Limb (tissue), 2 donors: Measurements from ENCODE around the gene ZP1.

ENCODE experiments used
- DNase-seq, 2 donors: peaks; one replicate each; pipeline ENCODE4 v3.0.0-alpha.2; 2016; ENCODE audit errors: extremely low spot score in 2 of 2

The ZP1 gene

GRCh38 chr11:60844045-60844869 is 23.1 kb upstream of the ZP1 start:
- no peak for DNase-seq

DNA sequence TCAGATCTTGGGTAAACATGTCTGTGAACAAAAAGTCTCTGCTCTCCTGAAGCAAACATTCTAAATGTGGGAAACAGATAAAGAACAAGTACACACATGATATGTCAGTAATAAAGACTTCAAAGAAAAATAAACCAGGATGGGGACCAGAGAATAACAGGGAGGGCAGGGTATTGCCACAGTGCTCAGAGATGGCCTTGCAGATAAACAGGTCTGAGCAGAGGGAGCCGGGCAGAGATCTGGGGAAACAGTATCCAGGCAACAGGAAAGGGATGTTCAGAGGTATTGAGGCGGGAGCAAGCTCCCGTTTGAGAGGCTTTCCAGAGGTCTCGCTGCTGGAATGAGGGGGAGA is 22.5 kb upstream of the ZP1 start:
- no peak for DNase-seq

DNA sequence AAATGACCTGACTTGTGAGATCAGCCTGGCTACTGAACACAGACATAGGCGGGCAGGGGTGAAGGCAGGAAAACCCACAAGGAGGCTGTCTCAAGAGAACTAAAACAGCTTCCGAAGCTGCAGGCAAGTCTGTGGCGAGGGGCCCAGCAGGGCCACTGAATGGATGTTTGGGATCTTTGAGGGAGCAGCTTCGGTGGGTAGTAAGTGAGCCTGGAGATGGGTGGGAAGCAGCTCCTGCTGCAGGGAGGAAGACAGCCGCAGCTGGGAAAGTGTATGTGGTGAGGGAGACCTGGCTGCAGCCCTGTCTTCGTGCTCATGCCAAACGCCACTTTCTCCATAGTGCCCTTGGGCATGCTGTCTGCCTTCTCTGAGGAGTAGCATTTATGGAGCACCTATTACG is 22.0 kb upstream of the ZP1 start:
- DNase-seq: no peak

GRCh38 chr11:60847281-60847680 is 20.1 kb upstream of the ZP1 start:
- no peak for DNase-seq

- DNase-seq: no peak
These were observed 19.4 kb upstream of the ZP1 start for GRCh38 chr11:60847896-60848295.

GRCh38 chr11:60848714-60849151 is 18.6 kb upstream of the ZP1 start:
- DNase-seq: no peak

DNA sequence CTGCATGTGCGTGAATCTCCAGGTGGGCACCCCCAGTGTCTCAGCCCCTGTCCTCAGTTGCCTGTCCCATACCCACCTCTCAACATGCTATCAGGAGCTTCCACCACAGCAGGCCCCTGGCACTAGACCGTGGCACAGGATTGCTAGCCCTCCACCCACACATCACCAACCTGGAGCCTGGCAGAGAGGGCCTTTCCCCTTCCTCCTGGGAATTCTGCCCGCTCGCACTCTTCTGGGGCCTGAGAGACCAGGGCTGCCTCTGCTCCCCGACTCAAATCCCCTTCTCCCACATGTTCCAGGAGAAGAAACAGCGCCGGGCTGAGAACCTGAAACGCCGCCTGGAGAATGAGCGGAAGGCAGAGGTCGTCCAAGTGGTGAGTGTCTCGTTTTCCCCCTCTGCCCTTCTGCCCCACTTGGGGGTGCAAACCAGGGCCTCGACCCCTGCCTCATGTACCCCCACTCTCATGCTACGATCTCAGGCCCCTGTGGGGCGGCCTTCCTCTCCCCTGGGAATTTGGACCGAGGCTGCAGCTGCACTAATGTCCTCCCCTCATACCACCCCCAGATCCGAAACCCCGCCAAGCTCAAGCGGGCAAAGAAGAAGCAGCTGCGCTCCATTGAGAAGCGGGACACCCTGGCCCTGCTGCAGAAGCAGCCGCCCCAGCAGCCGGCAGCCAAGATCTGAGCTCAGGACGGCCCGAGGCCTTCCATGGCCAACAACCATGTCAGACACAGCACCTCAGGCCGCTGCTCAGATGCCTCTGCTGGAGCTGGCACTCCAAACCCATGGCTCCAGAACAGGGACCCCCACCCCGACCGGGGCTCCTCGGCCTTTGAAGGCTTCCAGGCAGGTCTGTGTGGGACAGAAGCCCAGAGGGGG is 17.5 kb upstream of the ZP1 start:
- no peak for DNase-seq

- no peak for DNase-seq
These were observed 15.8 kb upstream of the ZP1 start for GRCh38 chr11:60851327-60852104.

GRCh38 chr11:60852117-60852981 is 15.0 kb upstream of the ZP1 start:
- DNase-seq: peak in 1 of 2 donors; percentile 51

DNA sequence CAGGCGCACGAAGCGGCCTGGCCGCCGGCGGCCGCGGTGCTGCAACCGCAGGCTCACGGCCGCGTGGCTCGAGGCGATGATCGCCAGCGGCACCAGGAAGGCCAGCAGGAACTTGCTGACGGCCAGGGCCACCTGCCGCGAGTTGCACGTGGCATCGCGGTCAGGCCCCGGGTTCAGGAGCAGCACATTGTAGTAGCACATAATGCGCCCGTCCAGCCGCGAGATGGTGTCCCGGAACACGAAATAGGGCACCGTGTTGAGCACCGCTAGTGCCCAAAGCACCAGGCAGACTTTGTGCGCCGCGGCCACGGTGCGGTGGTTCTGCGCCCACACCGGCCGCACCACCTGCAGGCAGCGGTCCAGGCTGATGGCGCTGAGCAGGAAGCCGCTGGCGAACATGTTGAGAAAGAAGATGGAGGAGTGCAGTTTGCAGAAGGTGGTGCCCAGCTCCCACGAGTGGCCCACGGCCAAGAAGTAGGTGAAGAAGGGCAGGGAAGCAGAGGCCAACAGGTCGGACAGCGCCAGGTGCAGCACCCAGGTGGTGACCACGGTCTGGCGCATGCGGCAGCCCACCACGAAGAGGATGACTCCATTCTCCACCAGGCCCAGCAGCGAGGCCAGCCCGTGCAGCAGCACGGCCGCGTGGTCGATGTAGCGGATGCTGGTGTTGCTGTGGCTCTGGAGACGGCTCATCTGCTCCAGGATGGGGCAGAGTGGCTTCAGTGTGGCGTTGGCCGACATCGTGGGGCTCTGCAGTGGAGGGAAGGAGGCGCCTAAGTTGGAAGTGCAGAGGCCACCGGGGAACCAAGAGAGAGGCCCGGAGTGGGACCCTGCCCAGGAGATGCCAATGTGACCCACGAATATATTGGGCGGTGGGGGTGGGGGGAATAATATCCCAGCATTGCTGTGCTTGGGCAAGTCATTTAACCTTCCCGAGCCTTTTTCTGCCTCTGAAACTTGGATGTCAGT is 14.1 kb upstream of the ZP1 start:
- DNase-seq: no peak

DNA sequence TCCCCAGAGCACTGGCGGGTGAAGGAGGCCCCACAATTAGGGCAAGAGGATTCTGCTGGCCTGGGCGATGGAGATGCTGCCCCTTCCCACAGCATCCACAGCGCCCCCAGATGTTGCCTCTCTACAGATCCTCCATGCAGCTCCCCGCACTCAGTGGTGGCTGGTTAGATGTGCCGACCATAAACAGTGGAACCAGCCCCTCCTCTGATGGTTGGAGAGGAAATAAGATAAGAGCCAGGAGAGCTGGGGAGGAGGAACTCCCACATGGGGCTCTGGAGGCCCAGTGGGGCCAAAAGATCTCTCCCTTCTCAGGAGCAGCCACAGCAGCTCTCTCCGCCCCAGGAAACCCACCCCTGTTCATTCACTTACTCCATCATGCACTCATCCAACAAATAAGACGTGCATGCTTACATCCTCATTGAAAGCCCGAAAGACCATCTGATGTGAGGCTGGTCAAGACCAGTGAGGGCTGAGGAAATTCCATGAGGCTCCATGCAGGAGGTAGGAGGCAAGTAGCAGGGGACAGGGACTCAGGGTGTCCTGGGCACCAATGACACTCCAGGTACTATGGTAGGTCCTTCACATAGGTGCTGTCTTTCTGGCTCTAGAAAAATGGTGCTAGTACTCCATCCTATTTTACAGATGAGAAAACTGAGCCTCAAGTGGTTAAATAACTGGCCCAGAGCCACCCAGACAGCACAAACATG is 13.0 kb upstream of the ZP1 start:
- no peak for DNase-seq

DNA sequence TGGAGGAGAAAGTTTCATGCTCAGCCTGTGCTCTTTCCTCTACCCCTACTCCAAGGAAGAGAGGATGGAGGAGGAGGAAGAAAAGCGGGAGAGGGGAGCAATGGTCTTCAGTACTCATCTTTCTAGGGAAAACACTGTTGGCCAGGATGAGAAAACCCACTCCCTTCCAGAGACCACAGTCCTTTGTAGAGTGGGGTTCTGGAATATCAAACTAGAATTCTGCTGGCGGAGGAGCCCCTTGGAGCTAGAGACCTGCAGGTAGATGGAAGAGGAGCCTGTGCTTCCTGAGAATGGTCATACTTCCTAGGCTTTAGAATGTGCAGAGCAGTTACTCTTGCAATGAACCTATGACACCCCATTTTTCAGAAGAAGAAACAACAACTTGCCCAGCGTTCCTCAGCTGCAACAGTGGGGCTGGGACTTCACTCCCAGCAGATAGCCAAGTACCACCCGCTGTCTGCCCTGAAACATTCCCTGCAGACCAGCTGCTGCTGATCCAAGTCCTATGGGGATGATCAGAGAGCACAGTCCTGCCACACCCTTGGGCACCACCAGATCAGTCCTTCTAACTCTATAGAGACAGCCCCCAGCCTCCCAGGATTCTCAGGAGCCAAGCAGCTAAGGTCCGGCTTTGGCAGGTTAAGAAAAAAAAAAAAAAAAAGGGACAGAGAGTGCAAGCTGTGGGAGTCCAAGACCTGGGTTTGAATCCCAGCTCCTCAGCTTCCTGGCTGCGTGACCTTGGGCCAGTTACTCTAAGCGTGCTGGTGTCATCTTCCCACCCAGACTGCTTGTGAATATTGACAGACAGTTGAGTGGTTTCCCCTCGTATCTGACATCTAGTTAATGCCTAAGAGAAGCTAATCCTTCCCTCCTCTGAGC is 12.3 kb upstream of the ZP1 start:
- DNase-seq: no peak

DNA sequence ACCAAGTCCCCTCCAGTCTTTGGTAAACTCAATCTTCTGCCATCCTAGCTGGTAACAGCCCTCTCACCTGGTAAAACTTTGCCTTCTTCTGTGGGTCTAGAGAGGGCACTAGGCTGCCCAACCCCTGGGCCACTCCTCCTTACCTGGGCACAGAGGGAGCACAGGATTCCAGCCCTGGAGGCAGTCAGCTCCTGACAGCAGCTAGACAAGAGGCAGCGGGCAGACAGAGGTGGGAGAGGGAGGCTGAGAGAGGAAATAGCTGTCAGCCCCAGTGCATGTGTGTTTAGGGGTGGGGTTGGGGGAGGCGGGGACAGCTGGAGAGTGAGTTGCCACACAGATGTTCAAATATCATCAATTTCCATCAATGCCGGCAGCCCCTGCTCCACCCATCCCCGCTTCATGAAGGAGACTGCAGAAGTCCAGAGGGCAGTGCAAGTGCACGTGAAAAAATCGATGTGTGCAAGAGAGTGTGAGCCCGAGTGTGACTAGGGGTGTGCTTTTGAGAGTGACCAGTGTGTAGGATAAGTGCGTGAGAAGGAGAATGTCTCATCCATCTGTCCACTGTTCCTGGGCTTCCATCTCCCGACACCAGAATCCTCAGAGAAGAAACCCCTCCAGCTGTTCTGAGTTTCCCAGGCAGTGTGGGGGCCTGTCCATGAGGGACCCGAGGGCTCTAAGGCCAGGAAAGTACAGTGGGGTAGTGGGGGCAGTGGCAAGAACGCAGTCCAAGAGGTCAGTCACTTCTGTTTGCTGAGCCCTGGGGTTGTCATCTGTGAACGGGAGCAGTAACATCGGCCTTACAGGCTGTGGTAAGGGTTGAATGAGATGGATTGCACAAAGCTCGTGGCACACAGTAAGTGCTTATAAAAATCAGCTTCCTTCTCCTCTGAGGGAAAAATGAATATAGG is 11.4 kb upstream of the ZP1 start, which contains the start of gene PTGDR2:
TSS of gene PTGDR2 (minus strand) at position 225 of the 908 bp plus-strand sequence. CDS start 2,228 bp downstream, outside the sequence.
- no peak for DNase-seq

GRCh38 chr11:60857378-60858232 is 9.7 kb upstream of the ZP1 start:
- no peak for DNase-seq

GRCh38 chr11:60858236-60858635 is 9.1 kb upstream of the ZP1 start:
- no peak for DNase-seq
